ENCODE results near the gene MYLK4. TPM values are rescaled to one million over a fixed set of nuclear protein-coding genes. Genes with fewer than 3 reads are reported as not detected.

The MYLK4 gene
- polyA plus RNA-seq, 3 donors = 0.04 to 0.45 (median 0.08) TPM

- no peak overlapping the region for H3K27ac Mint-ChIP-seq
- intact Hi-C loops (cut with micrococcal nuclease) = no loop called here
Observed at GRCh38 chr6:2715737-2716136, 35.0 kb downstream of the MYLK4 start.

GRCh38 chr6:2714111-2714895, 36.4 kb downstream of the MYLK4 start:
- H2AFZ ChIP-seq (ENCODE audit: insufficient read depth, low read depth, low read length, poor library complexity, severe bottlenecking) = no peak overlapping the region
- H3K4me2 ChIP-seq (replicated peaks; ENCODE audit: extremely low read depth, low read length, poor library complexity, severe bottlenecking) = no peak overlapping the region
- H3K27me3 Mint-ChIP-seq (ENCODE audit: low read depth in 3 of 3) = no peaks in the 10 kb centered on the region
- no peaks in the 10 kb centered on the region for H3K27me3 ChIP-seq (ENCODE audit: control insufficient read depth in 2 of 2, insufficient read depth in 2 of 2, low read length in 2 of 2)
- intact Hi-C loops (cut with micrococcal nuclease) = no loop called here
- H3K36me3 Mint-ChIP-seq = peaks cover 0 to 3% of the 10 kb centered on the region in 2 donors
- no peak overlapping the region for H3K4me3 Mint-ChIP-seq
- no peak overlapping the region for H3K9ac ChIP-seq (ENCODE audit: insufficient read depth, low read length, poor library complexity, severe bottlenecking)
- peak overlapping the region in 1 of 7 donors; percentile 45 for H3K27ac Mint-ChIP-seq
- peaks cover 24% of the 10 kb centered on the region for H3K4me1 Mint-ChIP-seq
- H3K9me3 ChIP-seq (replicated peaks in 1 of 2; ENCODE audit: control insufficient read depth in 1 of 2, insufficient read depth in 1 of 2, low read length in 2 of 2) = peaks cover 12 to 20% of the 10 kb centered on the region in 2 donors
- no peak overlapping the region for H3K4me3 ChIP-seq (replicated peaks in 1 of 3; ENCODE audit: low read depth in 2 of 3, low read length in 3 of 3)
- H3K9me3 Mint-ChIP-seq = peaks cover 8 to 29% (median 18%) of the 10 kb centered on the region in 7 donors
- peak in 1 of 3 donors; percentile 53 for DNase-seq
- no peaks in the 10 kb centered on the region for H3K36me3 ChIP-seq (replicated peaks in 1 of 2; ENCODE audit: control insufficient read depth in 1 of 2, insufficient read depth in 2 of 2, low read length in 2 of 2)
- H4K20me1 ChIP-seq (ENCODE audit: insufficient read depth, low read length) = no peaks in the 10 kb centered on the region
- 44% methylated on average over 2 of the region's 7 CpGs for WGBS (ENCODE audit: insufficient coverage)
- no peak for TF ChIP-seq CTCF (IDR thresholded peaks at IDR 0.05)
- no peak overlapping the region for H3K27ac ChIP-seq (ENCODE audit: low read depth in 1 of 2, low read length in 2 of 2)
- H3K79me2 ChIP-seq (ENCODE audit: insufficient read depth, low read length) = no peaks in the 10 kb centered on the region
- H3K4me1 ChIP-seq (ENCODE audit: control insufficient read depth in 1 of 2, insufficient read depth in 2 of 2, low read length in 2 of 2) = peaks cover 14 to 21% of the 10 kb centered on the region in 2 donors

More at GRCh38 chr6:2715737-2716136, 35.0 kb downstream of the MYLK4 start:
- no peak for TF ChIP-seq CTCF (IDR thresholded peaks at IDR 0.05)
- Histone ChIP-seq H3K4me2 (replicated peaks; ENCODE audit: extremely low read depth, low read length, poor library complexity, severe bottlenecking) (no peak overlapping the region), H4K20me1 (ENCODE audit: insufficient read depth, low read length) (no peaks in the 10 kb centered on the region), H3K79me2 (ENCODE audit: insufficient read depth, low read length) (no peaks in the 10 kb centered on the region), H3K4me3 (replicated peaks in 1 of 3; ENCODE audit: low read depth in 2 of 3, low read length in 3 of 3) (no peak overlapping the region), H3K27me3 (ENCODE audit: control insufficient read depth in 2 of 2, insufficient read depth in 2 of 2, low read length in 2 of 2) (no peaks in the 10 kb centered on the region), H3K36me3 (replicated peaks in 1 of 2; ENCODE audit: control insufficient read depth in 1 of 2, insufficient read depth in 2 of 2, low read length in 2 of 2) (no peaks in the 10 kb centered on the region), H3K9ac (ENCODE audit: insufficient read depth, low read length, poor library complexity, severe bottlenecking) (no peak overlapping the region), H3K4me1 (ENCODE audit: control insufficient read depth in 1 of 2, insufficient read depth in 2 of 2, low read length in 2 of 2) (peaks cover 14 to 15% of the 10 kb centered on the region in 2 donors), H3K9me3 (replicated peaks in 1 of 2; ENCODE audit: control insufficient read depth in 1 of 2, insufficient read depth in 1 of 2, low read length in 2 of 2) (peaks cover 3 to 10% of the 10 kb centered on the region in 2 donors), H3K27ac (ENCODE audit: low read depth in 1 of 2, low read length in 2 of 2) (no peak overlapping the region), H2AFZ (ENCODE audit: insufficient read depth, low read depth, low read length, poor library complexity, severe bottlenecking) (no peak overlapping the region)
- no peaks in the 10 kb centered on the region for H3K27me3 Mint-ChIP-seq (ENCODE audit: low read depth in 3 of 3)
- H3K4me1 Mint-ChIP-seq = peaks cover 24% of the 10 kb centered on the region
- WGBS (ENCODE audit: insufficient coverage) = 96% methylated on average over 3 of the region's 5 CpGs
- H3K9me3 Mint-ChIP-seq = peaks cover 0 to 21% (median 10%) of the 10 kb centered on the region in 7 donors
- DNase-seq = no peak
- H3K4me3 Mint-ChIP-seq = no peak overlapping the region
- H3K36me3 Mint-ChIP-seq = peaks cover 0 to 3% of the 10 kb centered on the region in 2 donors
